Neural cell (in vitro differentiated cells): ENCODE measurements around the gene MBD4. TPM values are rescaled to one million over a fixed set of nuclear protein-coding genes. Genes with fewer than 3 reads are reported as not detected.

Experiments
- H2AFZ ChIP-seq: fragments of 200-600, 300-800 bp; sonication (generic), shearing (Covaris generic); 2 replicates; pipeline ENCODE4 v1.6.0; 2014; ENCODE audit warnings: low read depth, mild to moderate bottlenecking, antibody characterized with exemption, low read length, moderate library complexity
- H3F3A ChIP-seq: fragments of 200-600 bp; shearing (Covaris generic); 2 replicates; pipeline ENCODE4 v1.6.1; 2016; ENCODE audit warnings: mild to moderate bottlenecking, moderate library complexity, mixed read lengths, antibody characterized with exemption, low read length; ENCODE audit not compliant: insufficient read depth, poor library complexity, severe bottlenecking
- H3K27ac ChIP-seq: fragments of 200-600, 300-800 bp; sonication (generic), shearing (Covaris generic); 2 replicates; pipeline ENCODE4 v1.5.1; 2014; ENCODE audit warnings: mild to moderate bottlenecking, low read length, moderate library complexity
- H3K27me3 ChIP-seq: fragments of 300-800, 200-600 bp; sonication (generic), shearing (Covaris generic); 2 replicates; pipeline ENCODE4 v1.6.0; 2014; ENCODE audit warnings: mild to moderate bottlenecking, low read depth, low read length, moderate library complexity; ENCODE audit not compliant: insufficient read depth
- H3K36me3 ChIP-seq: fragments of 300-800, 200-600 bp; sonication (generic), shearing (Covaris generic); 2 replicates; pipeline ENCODE4 v1.5.1; 2014; ENCODE audit warnings: mild to moderate bottlenecking, antibody characterized with exemption, low read length, moderate library complexity; ENCODE audit not compliant: insufficient read depth
- H3K4me2 ChIP-seq: fragments of 300-800, 200-600 bp; sonication (generic), shearing (Covaris generic); 2 replicates; pipeline ENCODE4 v1.6.0; 2014; ENCODE audit warnings: mild to moderate bottlenecking, low read length
- H3K4me3 ChIP-seq: fragments of 300-800, 200-600 bp; sonication (generic), shearing (Covaris generic); 2 replicates; pipeline ENCODE4 v1.5.1; 2014; ENCODE audit warnings: mild to moderate bottlenecking, low read length, moderate library complexity
- H3K79me2 ChIP-seq: fragments of 200-600 bp; shearing (Covaris generic); replicated peaks from 2 replicates; pipeline ENCODE4 v1.6.0; 2014; ENCODE audit warnings: mild to moderate bottlenecking, low read length, moderate library complexity; ENCODE audit not compliant: insufficient read depth
- H3K9ac ChIP-seq: fragments of 300-800, 200-600 bp; sonication (generic), shearing (Covaris generic); 2 replicates; pipeline ENCODE4 v1.6.1; 2016; ENCODE audit warnings: mild to moderate bottlenecking, low read length, mixed read lengths
- H3K9me2 ChIP-seq: fragments of 200-600 bp; shearing (Covaris generic); 2 replicates; pipeline ENCODE4 v1.6.1; 2016; ENCODE audit warnings: mild to moderate bottlenecking, low read length, mixed read lengths; ENCODE audit not compliant: insufficient read depth
- H3K9me3 ChIP-seq: fragments of 200-600, 300-800 bp; sonication (generic), shearing (Covaris generic); 2 replicates; pipeline ENCODE4 v1.6.1; 2016; ENCODE audit warnings: mild to moderate bottlenecking, mixed run types, low read length, moderate library complexity, mixed read lengths
- H4K20me1 ChIP-seq: fragments of 200-600 bp; shearing (Covaris generic); 2 replicates; pipeline ENCODE4 v1.6.1; 2016; ENCODE audit warnings: mild to moderate bottlenecking, mixed run types; ENCODE audit not compliant: insufficient read depth
- CTCF ChIP-seq: fragments of 450-650 bp; IDR thresholded peaks from 2 replicates; pipeline ENCODE4 v1.5.1; 2014; ENCODE audit warnings: antibody characterized with exemption, mild to moderate bottlenecking, moderate library complexity; ENCODE audit not compliant: poor library complexity, severe bottlenecking
- EP300 ChIP-seq: fragments of 450-650 bp; conservative IDR thresholded peaks from 2 replicates; pipeline ENCODE4 v1.6.1; 2014; ENCODE audit warnings: antibody characterized with exemption, mild to moderate bottlenecking, moderate library complexity; ENCODE audit not compliant: poor library complexity, severe bottlenecking
- EZH2 ChIP-seq: fragments of 200-600, 300-800 bp; shearing (Covaris generic), sonication (generic); IDR thresholded peaks from 2 replicates; pipeline ENCODE4 v1.6.1; 2014; ENCODE audit warnings: antibody characterized with exemption, low read length, borderline replicate concordance, mild to moderate bottlenecking; ENCODE audit not compliant: insufficient read depth, poor library complexity, severe bottlenecking
- MXI1 ChIP-seq: fragments of 450-650 bp; conservative IDR thresholded peaks from 2 replicates; pipeline ENCODE4 v1.6.1; 2014; ENCODE audit warnings: antibody characterized with exemption, mild to moderate bottlenecking; ENCODE audit not compliant: poor library complexity, severe bottlenecking
- POLR2AphosphoS5 ChIP-seq: IDR thresholded peaks from 2 replicates; pipeline ENCODE4 v1.6.1; 2012
- RAD21 ChIP-seq: fragments of 450-650 bp; conservative IDR thresholded peaks from 2 replicates; pipeline ENCODE4 v1.6.1; 2014; ENCODE audit warnings: antibody characterized with exemption, mild to moderate bottlenecking, moderate library complexity
- REST ChIP-seq: IDR thresholded peaks from 2 replicates; pipeline ENCODE4 v1.6.1; 2012; ENCODE audit warnings: borderline replicate concordance
- SMC3 ChIP-seq: fragments of 450-650 bp; conservative IDR thresholded peaks from 2 replicates; pipeline ENCODE4 v1.6.1; 2014; ENCODE audit warnings: antibody characterized with exemption, mild to moderate bottlenecking, moderate library complexity; ENCODE audit not compliant: poor library complexity
- TAF1 ChIP-seq: IDR thresholded peaks from 2 replicates; pipeline ENCODE4 v1.6.1; 2012; ENCODE audit warnings: low read depth
- polyA plus RNA-seq: library from polyadenylated mRNA; depleted of rRNA; stranded (reverse); fragments of >200 nt; gene quantifications from 2 replicates; pipeline ENCODE4 v1.2.3, GENCODE V29; 2014

Gene MBD4
- polyA plus RNA-seq, 1 donor from 2014 or later: 50.0 TPM

- H4K20me1 ChIP-seq: no peaks in the 10 kb centered on the region
- no peak for TF ChIP-seq MXI1
- no peak for TF ChIP-seq EZH2
- TF ChIP-seq RAD21: no peak
- TF ChIP-seq CTCF: no peak
- no peak for TF ChIP-seq REST
- no peak for TF ChIP-seq EP300
- TF ChIP-seq SMC3: no peak
- TF ChIP-seq TAF1: no peak
- no peak for TF ChIP-seq POLR2AphosphoS5
- no peak overlapping the region for H3K9ac ChIP-seq
- H3K9me3 ChIP-seq: no peaks in the 10 kb centered on the region
- H3K4me2 ChIP-seq: no peak overlapping the region
- no peak overlapping the region for H3K4me3 ChIP-seq
- H3K79me2 ChIP-seq: no peaks in the 10 kb centered on the region
- H3K27me3 ChIP-seq: no peaks in the 10 kb centered on the region
- H3F3A ChIP-seq: no peaks in the 10 kb centered on the region
- H3K9me2 ChIP-seq: no peaks in the 10 kb centered on the region
- no peak overlapping the region for H2AFZ ChIP-seq
- no peak overlapping the region for H3K27ac ChIP-seq
- no peaks in the 10 kb centered on the region for H3K36me3 ChIP-seq
These were observed 21.9 kb upstream of the MBD4 start for GRCh38 chr3:129461461-129462146.

GRCh38 chr3:129461022-129461421, 21.3 kb upstream of the MBD4 start:
- H3K9me2 ChIP-seq: no peaks in the 10 kb centered on the region
- H3K79me2 ChIP-seq: no peaks in the 10 kb centered on the region
- no peaks in the 10 kb centered on the region for H3K9me3 ChIP-seq
- no peaks in the 10 kb centered on the region for H3K36me3 ChIP-seq
- no peak for TF ChIP-seq TAF1
- no peak for TF ChIP-seq REST
- TF ChIP-seq SMC3: no peak
- no peak for TF ChIP-seq EP300
- TF ChIP-seq CTCF: no peak
- no peak for TF ChIP-seq RAD21
- no peak for TF ChIP-seq MXI1
- no peaks in the 10 kb centered on the region for H3K27me3 ChIP-seq
- H2AFZ ChIP-seq: no peak overlapping the region
- H3K4me3 ChIP-seq: no peak overlapping the region
- no peak overlapping the region for H3K4me2 ChIP-seq
- H3K9ac ChIP-seq: no peak overlapping the region
- no peak overlapping the region for H3K27ac ChIP-seq
- no peaks in the 10 kb centered on the region for H3F3A ChIP-seq
- no peaks in the 10 kb centered on the region for H4K20me1 ChIP-seq
